ENCODE results near the gene MAG.

The MAG gene

GRCh38 chr19:35249848-35250711 is 41.9 kb upstream of the MAG start (continued):
- TF ChIP-seq SCRT1 (tag by site-specific recombination; IDR thresholded peaks at IDR 0.05; ENCODE audit: borderline replicate concordance) (peak; percentile 95), PBX3 (CRISPR knock-in tag; IDR thresholded peaks at IDR 0.05) (peak; percentile 51; the same call in 1 of the 2 replicates), ZSCAN5A (tag by site-specific recombination; IDR thresholded peaks at IDR 0.05) (no peak), ZNF626 (tag by site-specific recombination; IDR thresholded peaks at IDR 0.05) (no peak), ZNF211 (tag by site-specific recombination; IDR thresholded peaks at IDR 0.05; ENCODE audit: low read depth) (no peak), GLIS1 (tag by site-specific recombination; IDR thresholded peaks at IDR 0.05) (no peak), MEIS1 (CRISPR knock-in tag; IDR thresholded peaks at IDR 0.05; ENCODE audit: borderline replicate concordance) (no peak), ZNF585B (tag by site-specific recombination; IDR thresholded peaks at IDR 0.05) (no peak)

GRCh38 chr19:35251456-35251855 is 40.5 kb upstream of the MAG start:
- H3K27ac ChIP-seq (ENCODE audit: extremely low read depth, low read depth, low read length): no peak overlapping the region
- no peaks in the 10 kb centered on the region for H3K9me3 ChIP-seq (ENCODE audit: control insufficient read depth, insufficient read depth, low read depth, low read length)
- H3K36me3 ChIP-seq (ENCODE audit: control insufficient read depth in 2 of 2, insufficient read depth in 1 of 2, low read length in 2 of 2): peaks cover 49 to 61% of the 10 kb centered on the region in 2 experiments
- H3K4me3 ChIP-seq (ENCODE audit: low read depth, low read length): no peak overlapping the region
- peaks cover 9% of the 10 kb centered on the region for H3K4me1 ChIP-seq (ENCODE audit: control insufficient read depth, insufficient read depth, low read length)
- CTCF ChIA-PET: interaction anchor here (0.5 to 2.5 kb wide), 8 partner anchors 13 to 185 kb away, joined by 3 to 10 read pairs (median 4); no protein-coding TSS in a partner anchor
- POLR2A ChIA-PET: interaction anchor here (1.2 to 2.3 kb wide), 5 partner anchors 10 to 497 kb away, joined by 4 to 11 read pairs (median 6); partner anchors contain the start of genes FXYD7 and LIN37
- peak; percentile 7 for TF ChIP-seq ZBTB26 (tag by site-specific recombination; optimal IDR thresholded peaks at IDR 0.05)
- no peak for TF ChIP-seq ZNF10 (tag by site-specific recombination; IDR thresholded peaks at IDR 0.05)
- TF ChIP-seq ZFP41 (tag by site-specific recombination; IDR thresholded peaks at IDR 0.05; ENCODE audit: borderline replicate concordance): no peak
- no peak for TF ChIP-seq ZNF146 (tag by site-specific recombination; IDR thresholded peaks at IDR 0.05)

- Histone ChIP-seq H3K36me3 (ENCODE audit: control insufficient read depth in 2 of 2, insufficient read depth in 1 of 2, low read length in 2 of 2) (peaks cover 58 to 67% of the 10 kb centered on the region in 2 experiments), H3K9me3 (ENCODE audit: control insufficient read depth, insufficient read depth, low read depth, low read length) (no peaks in the 10 kb centered on the region), H3K4me3 (ENCODE audit: low read depth, low read length) (no peak overlapping the region), H3K4me1 (ENCODE audit: control insufficient read depth, insufficient read depth, low read length) (peaks cover 6% of the 10 kb centered on the region), H3K27ac (ENCODE audit: extremely low read depth, low read depth, low read length) (no peak overlapping the region)
- CTCF ChIA-PET: interaction anchor here (0.6 to 0.7 kb wide), 2 partner anchors 112 to 187 kb away, joined by 3 read pairs; no protein-coding TSS in a partner anchor
- POLR2A ChIA-PET: interaction anchor here (5.9 kb wide), 1 partner anchor 10 kb away, joined by 35 read pairs; no protein-coding TSS in a partner anchor
- TF ChIP-seq ZFP3 (tag by site-specific recombination; IDR thresholded peaks at IDR 0.05; ENCODE audit: low read depth) (no peak), ZNF449 (tag by site-specific recombination; IDR thresholded peaks at IDR 0.05) (no peak), ZIC2 (tag by site-specific recombination; IDR thresholded peaks at IDR 0.05) (peak; percentile 99), ZNF18 (tag by site-specific recombination; IDR thresholded peaks at IDR 0.05) (no peak), ZNF16 (tag by site-specific recombination; IDR thresholded peaks at IDR 0.05; ENCODE audit: low read depth) (no peak), ZNF549 (tag by site-specific recombination; IDR thresholded peaks at IDR 0.05) (no peak), KLF7 (tag by site-specific recombination; IDR thresholded peaks at IDR 0.05; ENCODE audit: borderline replicate concordance) (no peak)
These were observed 38.4 kb upstream of the MAG start for GRCh38 chr19:35253316-35254286.
